ENCODE data around the gene MAPK8IP2.
A peak's percentile ranks its signal among the peaks of the same experiment; 100 is the strongest.

Gene MAPK8IP2

DNA sequence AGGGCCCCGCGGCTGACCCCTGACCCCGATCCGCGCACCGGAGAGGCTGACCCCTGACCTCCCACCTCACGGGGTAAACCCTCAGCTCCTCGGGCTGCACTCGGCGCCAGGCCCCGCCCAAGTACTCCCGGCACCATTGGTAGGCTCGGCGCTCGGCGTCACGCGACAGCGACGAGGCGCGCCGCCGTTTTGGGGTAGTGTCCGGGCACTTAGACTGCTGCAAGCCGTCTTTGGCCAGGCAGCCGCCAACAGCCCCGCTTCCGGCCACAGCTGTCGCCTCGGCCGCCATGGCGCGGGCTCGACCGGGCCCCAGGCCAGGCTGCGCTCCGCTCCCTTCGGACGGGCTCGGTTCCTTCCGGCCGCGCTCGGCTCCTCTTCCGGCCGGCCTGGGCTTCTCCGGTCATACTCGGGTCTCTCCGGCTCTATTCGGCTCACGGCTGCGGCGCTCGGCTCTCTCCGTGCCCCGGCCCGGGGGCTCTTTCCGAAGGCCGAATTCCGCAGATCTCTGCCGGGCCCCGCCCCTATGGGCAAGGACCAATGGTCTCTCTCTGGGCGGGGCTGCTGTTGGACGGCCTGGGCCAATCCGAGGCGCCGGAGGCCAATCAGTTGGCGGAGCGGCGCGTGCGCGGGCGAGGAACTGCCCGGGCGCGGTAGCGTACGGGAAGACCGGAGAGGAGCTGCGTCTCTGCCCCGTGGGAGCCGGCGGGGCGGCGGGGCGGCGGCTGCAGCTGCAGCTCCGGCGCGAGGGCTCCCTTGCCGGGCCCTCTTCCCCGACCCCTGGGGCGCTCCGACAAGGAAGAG is 17.9 kb upstream of the MAPK8IP2 start, which contains the start of gene CHKB:
CHKB (minus strand) TSS at position 357 of the 801 bp plus-strand sequence; CDS start at position 289, 68 bp downstream.
- Histone ChIP-seq H3K27ac (ENCODE audit: low read depth, low read length, poor library complexity, severe bottlenecking) (peak within 1 kb of the TSS; percentile 74), H3K9me3 (ENCODE audit: low read length) (no peaks in the 10 kb centered on the region), H3K4me1 (ENCODE audit: insufficient read depth, low read length, severe bottlenecking) (peaks cover 17% of the 10 kb centered on the region), H3K9ac (ENCODE audit: low read length) (peak within 1 kb of the TSS; percentile 94), H4K20me1 (ENCODE audit: insufficient read depth, low read length) (no peaks in the 10 kb centered on the region), H3F3A (ENCODE audit: insufficient read depth, low read length) (no peaks in the 10 kb centered on the region), H3K27me3 (ENCODE audit: insufficient read depth, low read length) (no peaks in the 10 kb centered on the region), H3K36me3 (ENCODE audit: insufficient read depth, low read length) (peaks cover 39% of the 10 kb centered on the region), H3K4me2 (ENCODE audit: low read length) (peak within 1 kb of the TSS; percentile 99), H3K9me2 (ENCODE audit: low read depth, low read length) (no peaks in the 10 kb centered on the region), H3K4me3 (ENCODE audit: low read depth, low read length, poor library complexity, severe bottlenecking) (peak within 1 kb of the TSS; percentile 80), H2AFZ (ENCODE audit: low read length) (no peak within 1 kb of the TSS), H3K79me2 (ENCODE audit: insufficient read depth, low read length) (0 out of 2 replicates have a peak, but pooled peaks cover 5% of the 10 kb centered on the region)
- TF ChIP-seq EZH2 (IDR thresholded peaks at IDR 0.05; ENCODE audit: borderline replicate concordance, low read length) = no peak
- TF ChIP-seq, protein P1, sequence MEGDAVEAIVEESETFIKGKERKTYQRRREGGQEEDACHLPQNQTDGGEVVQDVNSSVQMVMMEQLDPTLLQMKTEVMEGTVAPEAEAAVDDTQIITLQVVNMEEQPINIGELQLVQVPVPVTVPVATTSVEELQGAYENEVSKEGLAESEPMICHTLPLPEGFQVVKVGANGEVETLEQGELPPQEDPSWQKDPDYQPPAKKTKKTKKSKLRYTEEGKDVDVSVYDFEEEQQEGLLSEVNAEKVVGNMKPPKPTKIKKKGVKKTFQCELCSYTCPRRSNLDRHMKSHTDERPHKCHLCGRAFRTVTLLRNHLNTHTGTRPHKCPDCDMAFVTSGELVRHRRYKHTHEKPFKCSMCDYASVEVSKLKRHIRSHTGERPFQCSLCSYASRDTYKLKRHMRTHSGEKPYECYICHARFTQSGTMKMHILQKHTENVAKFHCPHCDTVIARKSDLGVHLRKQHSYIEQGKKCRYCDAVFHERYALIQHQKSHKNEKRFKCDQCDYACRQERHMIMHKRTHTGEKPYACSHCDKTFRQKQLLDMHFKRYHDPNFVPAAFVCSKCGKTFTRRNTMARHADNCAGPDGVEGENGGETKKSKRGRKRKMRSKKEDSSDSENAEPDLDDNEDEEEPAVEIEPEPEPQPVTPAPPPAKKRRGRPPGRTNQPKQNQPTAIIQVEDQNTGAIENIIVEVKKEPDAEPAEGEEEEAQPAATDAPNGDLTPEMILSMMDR (IDR thresholded peaks at IDR 0.05; ENCODE audit: low read length) = no peak

DNA sequence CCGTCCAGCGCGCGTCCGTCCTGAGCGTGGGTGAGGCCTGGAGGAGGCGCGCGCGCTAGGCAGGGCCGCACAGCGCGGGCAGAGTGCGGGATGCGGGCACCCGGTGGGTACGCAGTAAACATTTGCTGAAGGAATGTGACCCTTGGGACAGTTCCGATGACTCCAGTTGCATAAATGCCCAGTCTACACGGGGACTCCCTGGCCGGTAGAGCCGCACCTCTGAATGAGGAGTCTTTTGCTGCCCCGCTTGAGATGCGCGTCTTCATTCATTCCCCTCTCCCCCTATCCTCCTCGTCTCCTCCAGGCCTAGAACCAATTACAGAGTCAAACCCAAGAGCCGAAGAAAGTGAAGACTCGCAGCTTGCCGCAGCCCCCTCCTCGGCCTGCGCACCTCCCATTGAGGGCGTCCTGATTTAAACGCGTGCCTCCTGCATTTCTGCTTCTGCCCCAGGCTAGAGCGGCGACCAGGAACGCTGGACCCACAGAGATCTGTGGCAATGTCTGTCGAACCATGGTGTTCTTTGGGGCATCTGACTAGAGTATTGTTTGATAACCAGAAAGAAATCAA is 17.2 kb upstream of the MAPK8IP2 start:
- H3K79me2 ChIP-seq (ENCODE audit: insufficient read depth, low read length) = 0 out of 2 replicates have a peak, but pooled peaks cover 5% of the 10 kb centered on the region
- no peaks in the 10 kb centered on the region for H3K9me3 ChIP-seq (ENCODE audit: low read length)
- H2AFZ ChIP-seq (ENCODE audit: low read length) = no peak overlapping the region
- peak overlapping the region; percentile 80 for H3K4me3 ChIP-seq (ENCODE audit: low read depth, low read length, poor library complexity, severe bottlenecking)
- H3K36me3 ChIP-seq (ENCODE audit: insufficient read depth, low read length) = peaks cover 37% of the 10 kb centered on the region
- peak overlapping the region; percentile 96 for H3K4me2 ChIP-seq (ENCODE audit: low read length)
- H3K9ac ChIP-seq (ENCODE audit: low read length) = peak overlapping the region; percentile 75
- no peaks in the 10 kb centered on the region for H3K27me3 ChIP-seq (ENCODE audit: insufficient read depth, low read length)
- H4K20me1 ChIP-seq (ENCODE audit: insufficient read depth, low read length) = no peaks in the 10 kb centered on the region
- no peaks in the 10 kb centered on the region for H3F3A ChIP-seq (ENCODE audit: insufficient read depth, low read length)
- TF ChIP-seq, protein P1 (IDR thresholded peaks at IDR 0.05; ENCODE audit: low read length) = no peak
- no peak for TF ChIP-seq EZH2 (IDR thresholded peaks at IDR 0.05; ENCODE audit: borderline replicate concordance, low read length)
- H3K4me1 ChIP-seq (ENCODE audit: insufficient read depth, low read length, severe bottlenecking) = peaks cover 17% of the 10 kb centered on the region
- no peaks in the 10 kb centered on the region for H3K9me2 ChIP-seq (ENCODE audit: low read depth, low read length)
- H3K27ac ChIP-seq (ENCODE audit: low read depth, low read length, poor library complexity, severe bottlenecking) = no peak overlapping the region

DNA sequence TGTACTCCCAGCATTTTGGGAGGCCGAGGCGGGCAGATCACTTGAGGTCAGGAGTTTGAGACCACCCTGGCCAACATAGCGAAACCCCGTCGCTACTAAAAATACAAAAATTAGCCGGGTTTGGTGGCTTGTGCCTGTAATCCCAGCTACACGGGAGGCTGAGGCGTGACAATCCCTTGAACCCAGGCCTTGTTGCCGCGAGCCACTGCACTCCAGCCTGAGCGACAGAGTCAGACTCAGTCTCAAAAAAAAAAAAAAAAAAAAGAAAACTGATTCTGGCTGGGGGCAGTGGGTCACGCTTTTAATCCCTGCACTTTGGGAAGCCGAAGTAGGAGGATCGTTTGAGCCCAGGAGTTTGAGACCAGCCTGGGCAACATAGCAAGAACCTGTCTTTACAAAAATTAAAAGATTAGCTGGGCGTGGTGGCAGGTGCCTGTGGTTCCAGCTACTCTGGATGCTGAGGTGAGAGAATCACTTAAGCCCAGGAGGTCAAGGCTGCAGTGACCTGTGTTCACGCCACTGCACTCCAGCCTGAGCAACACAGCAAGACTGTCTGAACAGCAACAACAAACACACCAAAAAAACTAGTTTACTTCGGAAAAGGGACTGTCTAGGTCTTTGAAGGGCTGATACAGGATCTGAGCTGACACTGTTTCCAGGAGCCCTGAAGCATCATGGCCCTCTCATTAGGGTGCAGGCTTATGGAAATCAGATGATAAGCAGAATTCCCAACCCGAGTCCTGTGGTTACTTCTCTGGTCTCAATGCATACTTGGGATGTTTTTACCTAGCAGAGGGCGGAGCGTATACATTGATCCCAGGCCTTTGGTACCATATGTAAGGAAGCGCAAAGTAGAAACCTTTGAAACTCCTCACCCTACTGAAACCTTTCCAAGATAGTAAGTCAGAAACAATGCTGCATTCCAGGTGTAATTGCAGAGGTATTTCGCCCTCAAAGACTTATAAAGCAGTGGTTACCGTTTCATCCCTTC is 16.2 kb upstream of the MAPK8IP2 start:
- peaks cover 27% of the 10 kb centered on the region for H3K36me3 ChIP-seq (ENCODE audit: insufficient read depth, low read length)
- H2AFZ ChIP-seq (ENCODE audit: low read length) = no peak overlapping the region
- peaks cover 17% of the 10 kb centered on the region for H3K4me1 ChIP-seq (ENCODE audit: insufficient read depth, low read length, severe bottlenecking)
- H3K4me2 ChIP-seq (ENCODE audit: low read length) = peak overlapping the region; percentile 96
- H3K79me2 ChIP-seq (ENCODE audit: insufficient read depth, low read length) = 0 out of 2 replicates have a peak, but pooled peaks cover 5% of the 10 kb centered on the region
- H3K9me3 ChIP-seq (ENCODE audit: low read length) = no peaks in the 10 kb centered on the region
- no peak overlapping the region for H3K27ac ChIP-seq (ENCODE audit: low read depth, low read length, poor library complexity, severe bottlenecking)
- no peaks in the 10 kb centered on the region for H3F3A ChIP-seq (ENCODE audit: insufficient read depth, low read length)
- no peak for TF ChIP-seq EZH2 (IDR thresholded peaks at IDR 0.05; ENCODE audit: borderline replicate concordance, low read length)
- TF ChIP-seq, protein P1 (IDR thresholded peaks at IDR 0.05; ENCODE audit: low read length) = no peak
- no peaks in the 10 kb centered on the region for H3K9me2 ChIP-seq (ENCODE audit: low read depth, low read length)
- H3K4me3 ChIP-seq (ENCODE audit: low read depth, low read length, poor library complexity, severe bottlenecking) = peak overlapping the region; percentile 80
- H3K27me3 ChIP-seq (ENCODE audit: insufficient read depth, low read length) = no peaks in the 10 kb centered on the region
- no peaks in the 10 kb centered on the region for H4K20me1 ChIP-seq (ENCODE audit: insufficient read depth, low read length)
- peak overlapping the region; percentile 75; the same call in 1 of the 2 replicates for H3K9ac ChIP-seq (ENCODE audit: low read length)

All from OCI-LY1 (cell line).